SK-N-SH treated with all-trans-retinoic acid at 6 μM for 48 hours (cell line): ENCODE data around the gene NUB1.

Experiments used
- ATAC-seq: fragments of 200-7000 bp; cut with Tn5 transposase; 3 replicates; pipeline ENCODE4 v1.9.1; 2020; ENCODE audit warnings: mild to moderate bottlenecking, moderate library complexity
- ARNTL ChIP-seq: fragments of 450-650 bp; formaldehyde crosslinking; IDR thresholded peaks from 2 replicates; pipeline ENCODE4 v1.5.0; 2020; ENCODE audit warnings: low read depth, mild to moderate bottlenecking, moderate library complexity, borderline replicate concordance
- BACH2 ChIP-seq: fragments of 250-450 bp; sonication (Bioruptor Pico); IDR thresholded peaks from 2 replicates; pipeline ENCODE4 v1.9.0; 2021; ENCODE audit warnings: mild to moderate bottlenecking, borderline replicate concordance
- CSDC2 ChIP-seq: fragments of 250-450 bp; sonication (Bioruptor Pico); IDR thresholded peaks from 2 replicates; pipeline ENCODE4 v1.5.0; 2020; ENCODE audit warnings: mild to moderate bottlenecking, moderate library complexity
- ESRRG ChIP-seq: fragments of 250-450 bp; sonication (Bioruptor Pico); IDR thresholded peaks from 2 replicates; pipeline ENCODE4 v1.6.1; 2021; ENCODE audit warnings: mild to moderate bottlenecking
- ISL1 ChIP-seq: fragments of 250-450 bp; sonication (Bioruptor Pico); IDR thresholded peaks from 2 replicates; pipeline ENCODE4 v2.1.2; 2022; ENCODE audit warnings: mild to moderate bottlenecking, moderate library complexity
- OSR1 ChIP-seq: fragments of 250-450 bp; sonication (Bioruptor Pico); IDR thresholded peaks from 2 replicates; pipeline ENCODE4 v1.8.0; 2022; ENCODE audit warnings: moderate library complexity, mild to moderate bottlenecking, inconsistent platforms
- PPARA ChIP-seq: fragments of 250-450 bp; sonication (Bioruptor Pico); IDR thresholded peaks from 2 replicates; pipeline ENCODE4 v1.5.0; 2020; ENCODE audit warnings: mild to moderate bottlenecking, borderline replicate concordance
- SNAI2 ChIP-seq: fragments of 250-450 bp; sonication (Bioruptor Pico); IDR thresholded peaks from 2 replicates; pipeline ENCODE4 v1.5.0; 2020; ENCODE audit warnings: mild to moderate bottlenecking, moderate library complexity
- TCF4 ChIP-seq: fragments of 250-450 bp; sonication (Bioruptor Pico); IDR thresholded peaks from 2 replicates; pipeline ENCODE4 v1.8.0; 2021; ENCODE audit warnings: mild to moderate bottlenecking, moderate library complexity, borderline replicate concordance
- TOX ChIP-seq: fragments of 250-450 bp; sonication (Bioruptor Pico); IDR thresholded peaks from 2 replicates; pipeline ENCODE4 v1.8.0; 2021; ENCODE audit warnings: mild to moderate bottlenecking, moderate library complexity, borderline replicate concordance
- ZC3H10 ChIP-seq: fragments of 250-450 bp; sonication (Bioruptor Pico); IDR thresholded peaks from 2 replicates; pipeline ENCODE4 v1.5.1; 2021; ENCODE audit warnings: mild to moderate bottlenecking, moderate library complexity
- ZFP3 ChIP-seq: fragments of 250-450 bp; sonication (Bioruptor Pico); IDR thresholded peaks from 2 replicates; pipeline ENCODE4 v1.5.0; 2020; ENCODE audit warnings: mild to moderate bottlenecking, moderate library complexity
- ZFP30 ChIP-seq: fragments of 450-650 bp; formaldehyde crosslinking; IDR thresholded peaks from 2 replicates; pipeline ENCODE4 v1.5.0; 2022; ENCODE audit warnings: mild to moderate bottlenecking, moderate library complexity
- ZNF565 ChIP-seq: fragments of 450-650 bp; formaldehyde crosslinking; conservative IDR thresholded peaks from 2 replicates; pipeline ENCODE4 v1.5.0; 2020; ENCODE audit warnings: low read depth, mild to moderate bottlenecking, moderate library complexity
- ZNF70 ChIP-seq: fragments of 450-650 bp; formaldehyde crosslinking; IDR thresholded peaks from 2 replicates; pipeline ENCODE4 v1.5.0; 2020; ENCODE audit warnings: mild to moderate bottlenecking, moderate library complexity
- ZNF8 ChIP-seq: fragments of 450-650 bp; formaldehyde crosslinking; IDR thresholded peaks from 2 replicates; pipeline ENCODE4 v1.5.0; 2020; ENCODE audit warnings: mild to moderate bottlenecking, moderate library complexity
- TF ChIP-seq, protein P1 (sequence below): fragments of 250-450 bp; sonication (Bioruptor Pico); IDR thresholded peaks from 2 replicates; pipeline ENCODE4 v1.5.1; 2020; ENCODE audit warnings: low read depth, mild to moderate bottlenecking, moderate library complexity
- TF ChIP-seq, protein P2 (sequence below): fragments of 250-450 bp; sonication (Bioruptor Pico); IDR thresholded peaks from 2 replicates; pipeline ENCODE4 v1.5.1; 2021; ENCODE audit warnings: mild to moderate bottlenecking, moderate library complexity
- TF ChIP-seq, protein P3 (sequence below): fragments of 250-450 bp; sonication (Bioruptor Pico); IDR thresholded peaks from 2 replicates; pipeline ENCODE4 v1.8.0; 2021; ENCODE audit warnings: low read depth, mild to moderate bottlenecking, moderate library complexity, borderline replicate concordance

Gene NUB1

DNA sequence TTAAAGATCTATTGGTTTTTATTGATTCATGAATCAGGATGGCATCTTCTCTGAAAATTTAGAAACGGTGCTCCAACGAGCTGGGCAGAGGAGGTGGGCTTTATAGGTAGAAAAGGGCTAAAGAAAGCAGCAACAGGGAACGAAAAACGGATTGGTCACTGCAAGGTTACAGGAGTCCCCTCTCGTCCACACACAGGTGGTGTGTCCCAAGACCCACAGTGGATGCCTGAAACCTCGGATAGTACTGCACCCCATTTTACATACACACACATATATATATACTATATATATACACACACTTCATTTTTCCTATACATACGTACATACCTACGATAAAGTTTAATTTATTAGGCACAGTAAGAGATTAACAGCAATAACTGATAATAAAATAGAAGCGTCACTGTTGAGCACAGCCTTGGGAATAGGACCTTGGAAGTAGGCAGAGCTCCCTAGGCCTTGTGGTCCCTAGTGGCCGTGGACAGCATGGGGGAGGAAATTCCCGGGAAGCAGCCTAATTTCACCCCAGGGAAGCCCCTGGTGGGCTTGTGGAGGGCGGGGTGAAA lies 737 bp upstream of the NUB1 start:
- TF ChIP-seq ZNF8 (no peak), OSR1 (CRISPR knock-in tag) (no peak), TOX (CRISPR knock-in tag) (no peak), ZFP3 (no peak), CSDC2 (no peak), BACH2 (no peak)
- TF ChIP-seq, protein P1, sequence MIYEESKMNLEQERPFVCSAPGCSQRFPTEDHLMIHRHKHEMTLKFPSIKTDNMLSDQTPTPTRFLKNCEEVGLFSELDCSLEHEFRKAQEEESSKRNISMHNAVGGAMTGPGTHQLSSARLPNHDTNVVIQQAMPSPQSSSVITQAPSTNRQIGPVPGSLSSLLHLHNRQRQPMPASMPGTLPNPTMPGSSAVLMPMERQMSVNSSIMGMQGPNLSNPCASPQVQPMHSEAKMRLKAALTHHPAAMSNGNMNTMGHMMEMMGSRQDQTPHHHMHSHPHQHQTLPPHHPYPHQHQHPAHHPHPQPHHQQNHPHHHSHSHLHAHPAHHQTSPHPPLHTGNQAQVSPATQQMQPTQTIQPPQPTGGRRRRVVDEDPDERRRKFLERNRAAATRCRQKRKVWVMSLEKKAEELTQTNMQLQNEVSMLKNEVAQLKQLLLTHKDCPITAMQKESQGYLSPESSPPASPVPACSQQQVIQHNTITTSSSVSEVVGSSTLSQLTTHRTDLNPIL: no peak
- TF ChIP-seq, protein P2, sequence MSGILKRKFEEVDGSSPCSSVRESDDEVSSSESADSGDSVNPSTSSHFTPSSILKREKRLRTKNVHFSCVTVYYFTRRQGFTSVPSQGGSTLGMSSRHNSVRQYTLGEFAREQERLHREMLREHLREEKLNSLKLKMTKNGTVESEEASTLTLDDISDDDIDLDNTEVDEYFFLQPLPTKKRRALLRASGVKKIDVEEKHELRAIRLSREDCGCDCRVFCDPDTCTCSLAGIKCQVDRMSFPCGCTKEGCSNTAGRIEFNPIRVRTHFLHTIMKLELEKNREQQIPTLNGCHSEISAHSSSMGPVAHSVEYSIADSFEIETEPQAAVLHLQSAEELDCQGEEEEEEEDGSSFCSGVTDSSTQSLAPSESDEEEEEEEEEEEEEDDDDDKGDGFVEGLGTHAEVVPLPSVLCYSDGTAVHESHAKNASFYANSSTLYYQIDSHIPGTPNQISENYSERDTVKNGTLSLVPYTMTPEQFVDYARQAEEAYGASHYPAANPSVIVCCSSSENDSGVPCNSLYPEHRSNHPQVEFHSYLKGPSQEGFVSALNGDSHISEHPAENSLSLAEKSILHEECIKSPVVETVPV: no peak
- peak; percentile 25 for ATAC-seq

DNA sequence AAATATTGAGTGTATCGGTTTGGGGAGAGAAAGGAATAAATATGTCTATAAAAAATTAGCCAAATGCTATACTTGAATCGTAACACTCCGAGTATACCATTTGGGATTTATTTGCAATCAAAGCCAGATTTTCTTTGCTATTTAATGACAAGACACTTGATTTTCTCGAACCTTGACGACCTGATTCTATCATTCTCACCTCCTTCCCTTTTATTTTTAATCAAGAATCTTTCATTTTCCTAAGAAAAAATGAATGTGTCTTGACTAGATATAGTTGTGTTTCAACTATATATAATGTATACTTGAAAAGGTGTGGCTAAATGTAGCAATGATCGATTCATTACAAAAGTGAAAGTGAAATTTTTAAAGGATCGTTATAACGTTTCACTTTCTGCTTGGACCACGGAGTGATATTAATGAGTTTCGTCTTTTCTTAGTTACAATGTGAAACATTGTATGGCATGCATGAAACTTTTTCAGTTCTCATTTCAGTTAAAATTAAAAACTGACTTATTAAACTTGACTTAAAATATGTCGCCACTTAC lies 562 bp downstream of the NUB1 start:
- no peak for ATAC-seq
- no peak for TF ChIP-seq ARNTL
- no peak for TF ChIP-seq ZNF565
- TF ChIP-seq, protein P1: no peak
- no peak for TF ChIP-seq CSDC2
- TF ChIP-seq, protein P3, sequence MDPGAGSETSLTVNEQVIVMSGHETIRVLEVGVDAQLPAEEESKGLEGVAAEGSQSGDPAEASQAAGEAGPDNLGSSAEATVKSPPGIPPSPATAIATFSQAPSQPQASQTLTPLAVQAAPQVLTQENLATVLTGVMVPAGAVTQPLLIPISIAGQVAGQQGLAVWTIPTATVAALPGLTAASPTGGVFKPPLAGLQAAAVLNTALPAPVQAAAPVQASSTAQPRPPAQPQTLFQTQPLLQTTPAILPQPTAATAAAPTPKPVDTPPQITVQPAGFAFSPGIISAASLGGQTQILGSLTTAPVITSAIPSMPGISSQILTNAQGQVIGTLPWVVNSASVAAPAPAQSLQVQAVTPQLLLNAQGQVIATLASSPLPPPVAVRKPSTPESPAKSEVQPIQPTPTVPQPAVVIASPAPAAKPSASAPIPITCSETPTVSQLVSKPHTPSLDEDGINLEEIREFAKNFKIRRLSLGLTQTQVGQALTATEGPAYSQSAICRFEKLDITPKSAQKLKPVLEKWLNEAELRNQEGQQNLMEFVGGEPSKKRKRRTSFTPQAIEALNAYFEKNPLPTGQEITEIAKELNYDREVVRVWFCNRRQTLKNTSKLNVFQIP (CRISPR knock-in tag): no peak
- TF ChIP-seq ZFP30 (CRISPR knock-in tag): no peak
- TF ChIP-seq ISL1 (CRISPR knock-in tag): no peak
- TF ChIP-seq TCF4 (CRISPR knock-in tag): no peak
- no peak for TF ChIP-seq ZNF8
- TF ChIP-seq TOX (CRISPR knock-in tag): no peak
- TF ChIP-seq, protein P2: no peak

- ATAC-seq: no peak
- TF ChIP-seq ESRRG (CRISPR knock-in tag): no peak
- no peak for TF ChIP-seq ZNF70
- TF ChIP-seq, protein P1: no peak
- no peak for TF ChIP-seq ISL1 (CRISPR knock-in tag)
- TF ChIP-seq, protein P2: no peak
- no peak for TF ChIP-seq ZC3H10 (CRISPR knock-in tag)
- no peak for TF ChIP-seq PPARA (CRISPR knock-in tag)
- no peak for TF ChIP-seq SNAI2 (CRISPR knock-in tag)
These were observed 1.2 kb downstream of the NUB1 start for GRCh38 chr7:151342811-151343210.
